GM12864 (cell line): ENCODE data around the gene GEMIN2.
"Not testable (repeated sequence)": the region's sequence is repeated elsewhere in the genome, so short reads cannot be mapped to it uniquely, and the experiment has no call there.

Source experiments
- DNase-seq: peaks from one replicate; pipeline ENCODE4 v3.0.0-alpha.2; 2011; ENCODE audit warnings: low read depth
- H3K4me3 ChIP-seq: 2 replicates; pipeline ENCODE4 v1.5.1; 2011; ENCODE audit warnings: mild to moderate bottlenecking, low read depth, low read length, control low read depth
- TF ChIP-seq, protein P1 (sequence below): IDR thresholded peaks from 2 replicates; pipeline ENCODE4 v1.5.1; 2011; ENCODE audit warnings: low read depth, mild to moderate bottlenecking, moderate library complexity, low read length, control low read depth, inconsistent platforms; ENCODE audit errors: missing control alignments

Gene GEMIN2

DNA sequence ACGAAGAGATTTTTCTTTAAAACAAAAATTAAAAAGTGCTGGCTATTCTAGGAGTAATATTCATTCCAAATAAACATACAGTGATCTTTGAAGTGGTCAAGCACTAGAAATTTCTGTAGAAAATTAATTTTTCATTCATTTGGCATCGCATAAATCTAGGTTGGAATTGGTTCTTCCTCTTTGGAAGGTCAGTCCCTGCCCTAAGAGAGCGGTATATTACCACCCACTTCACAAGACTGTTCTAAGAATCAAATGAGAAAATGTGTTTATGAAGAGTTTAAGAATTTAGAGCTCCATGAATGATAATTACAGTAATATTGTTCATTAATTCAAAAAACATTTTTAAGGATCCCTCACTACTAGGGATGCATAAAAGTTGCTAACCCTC, 444 bp upstream of the GEMIN2 start:
- TF ChIP-seq, protein P1, sequence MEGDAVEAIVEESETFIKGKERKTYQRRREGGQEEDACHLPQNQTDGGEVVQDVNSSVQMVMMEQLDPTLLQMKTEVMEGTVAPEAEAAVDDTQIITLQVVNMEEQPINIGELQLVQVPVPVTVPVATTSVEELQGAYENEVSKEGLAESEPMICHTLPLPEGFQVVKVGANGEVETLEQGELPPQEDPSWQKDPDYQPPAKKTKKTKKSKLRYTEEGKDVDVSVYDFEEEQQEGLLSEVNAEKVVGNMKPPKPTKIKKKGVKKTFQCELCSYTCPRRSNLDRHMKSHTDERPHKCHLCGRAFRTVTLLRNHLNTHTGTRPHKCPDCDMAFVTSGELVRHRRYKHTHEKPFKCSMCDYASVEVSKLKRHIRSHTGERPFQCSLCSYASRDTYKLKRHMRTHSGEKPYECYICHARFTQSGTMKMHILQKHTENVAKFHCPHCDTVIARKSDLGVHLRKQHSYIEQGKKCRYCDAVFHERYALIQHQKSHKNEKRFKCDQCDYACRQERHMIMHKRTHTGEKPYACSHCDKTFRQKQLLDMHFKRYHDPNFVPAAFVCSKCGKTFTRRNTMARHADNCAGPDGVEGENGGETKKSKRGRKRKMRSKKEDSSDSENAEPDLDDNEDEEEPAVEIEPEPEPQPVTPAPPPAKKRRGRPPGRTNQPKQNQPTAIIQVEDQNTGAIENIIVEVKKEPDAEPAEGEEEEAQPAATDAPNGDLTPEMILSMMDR: no peak
- DNase-seq: no peak

DNA sequence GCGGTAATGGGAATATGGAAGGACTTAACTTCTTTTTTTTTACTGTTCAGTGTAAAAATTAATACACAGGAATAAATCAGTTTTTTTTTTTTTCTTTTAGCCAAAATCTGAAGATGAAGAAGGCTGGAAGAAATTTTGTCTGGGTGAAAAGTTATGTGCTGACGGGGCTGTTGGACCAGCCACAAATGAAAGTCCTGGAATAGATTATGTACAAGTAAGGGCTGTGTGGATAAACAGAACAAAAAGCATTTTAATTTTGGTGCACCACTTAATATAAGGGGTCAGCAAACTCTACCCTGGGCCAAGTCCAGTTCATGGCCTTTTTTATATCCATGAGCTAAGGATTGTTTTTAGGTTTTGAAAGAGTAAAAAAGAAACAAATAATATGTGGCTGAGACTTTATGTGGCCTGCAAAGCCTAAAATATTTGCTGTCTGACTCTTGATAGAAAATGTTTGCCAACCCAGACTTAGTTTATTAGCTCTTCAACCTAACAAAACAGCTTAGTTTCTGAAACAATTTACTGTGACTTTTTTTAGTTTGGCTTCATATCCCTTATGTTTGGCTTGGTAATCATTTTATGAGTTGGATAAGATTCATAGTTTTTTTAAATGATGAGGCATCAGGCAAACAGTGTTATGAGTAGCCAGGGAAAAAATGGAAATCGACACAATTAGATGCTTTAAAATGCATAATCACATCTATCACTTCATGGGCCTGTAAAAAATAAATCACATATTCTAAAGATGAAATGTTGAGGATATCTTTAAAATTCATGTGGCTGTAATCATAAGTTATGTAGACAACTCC, 8.4 kb downstream of the GEMIN2 start:
- TF ChIP-seq, protein P1: no peak
- DNase-seq: no peak

More for the DNA sequence above, 444 bp upstream of the GEMIN2 start:
- H3K4me3 ChIP-seq: peak overlapping the region; percentile 67

DNA sequence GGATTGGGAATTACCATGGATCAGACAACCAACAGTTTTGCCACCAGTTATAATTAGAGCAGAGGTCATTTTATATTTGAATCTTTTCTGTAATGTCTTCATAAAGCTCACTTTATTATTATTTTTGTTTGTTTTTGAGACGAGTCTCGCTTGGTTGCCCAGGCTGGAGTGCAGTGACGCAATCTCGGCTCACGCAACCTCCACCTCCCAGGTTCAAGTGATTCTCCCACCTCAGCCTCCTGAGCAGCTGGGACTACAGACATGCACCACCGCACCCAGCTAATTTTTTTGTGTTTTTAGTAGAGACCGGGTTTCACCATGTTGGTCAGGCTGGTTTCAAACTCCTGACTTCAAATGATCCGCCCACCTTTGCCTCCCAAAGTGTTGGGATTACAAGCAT, 23.7 kb downstream of the GEMIN2 start:
- not testable (repeated sequence) for DNase-seq, H3K4me3 ChIP-seq

More for the DNA sequence above, 8.4 kb downstream of the GEMIN2 start:
- no peak overlapping the region for H3K4me3 ChIP-seq

DNA sequence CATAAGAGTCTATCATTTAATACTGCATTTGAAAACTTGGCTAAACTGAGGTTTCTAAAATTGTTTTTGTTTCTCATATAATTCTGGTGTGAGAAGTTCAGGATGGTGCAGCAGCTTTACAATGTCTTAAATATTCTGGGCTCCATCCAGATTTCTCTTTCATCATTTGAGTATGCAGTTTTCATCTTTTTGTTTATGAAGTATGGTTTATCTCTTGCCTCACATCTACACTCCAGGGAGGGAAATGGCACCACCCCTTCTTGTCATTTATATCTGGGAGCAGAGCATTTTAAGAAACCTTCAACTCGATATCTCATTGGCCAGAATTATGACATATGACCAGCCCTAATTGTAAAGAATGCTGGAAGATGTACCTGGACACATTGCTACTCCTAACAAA, 24.3 kb downstream of the GEMIN2 start:
- TF ChIP-seq, protein P1: no peak
- no peak for DNase-seq
- no peak overlapping the region for H3K4me3 ChIP-seq

DNA sequence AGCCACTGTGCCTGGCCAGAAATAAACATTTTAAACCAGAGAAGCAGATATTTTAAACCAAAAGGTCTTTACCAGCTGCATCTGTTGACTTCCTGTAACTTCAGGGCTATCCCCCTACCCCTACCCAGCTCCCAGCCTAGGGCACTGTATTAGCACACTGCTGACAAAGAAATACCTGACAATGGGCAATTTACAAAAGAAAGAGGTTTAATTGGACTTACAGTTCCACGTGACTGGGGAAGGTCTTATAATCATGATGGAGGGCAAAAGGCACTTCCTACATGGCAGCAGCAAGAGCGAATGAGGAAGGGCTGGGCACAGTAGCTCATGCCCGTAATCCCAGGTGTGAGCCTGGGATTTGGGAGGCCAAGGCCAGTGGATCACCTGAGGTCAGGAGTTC, 26.0 kb downstream of the GEMIN2 start:
- no peak overlapping the region for H3K4me3 ChIP-seq
- no peak for DNase-seq
- TF ChIP-seq, protein P1: no peak

DNA sequence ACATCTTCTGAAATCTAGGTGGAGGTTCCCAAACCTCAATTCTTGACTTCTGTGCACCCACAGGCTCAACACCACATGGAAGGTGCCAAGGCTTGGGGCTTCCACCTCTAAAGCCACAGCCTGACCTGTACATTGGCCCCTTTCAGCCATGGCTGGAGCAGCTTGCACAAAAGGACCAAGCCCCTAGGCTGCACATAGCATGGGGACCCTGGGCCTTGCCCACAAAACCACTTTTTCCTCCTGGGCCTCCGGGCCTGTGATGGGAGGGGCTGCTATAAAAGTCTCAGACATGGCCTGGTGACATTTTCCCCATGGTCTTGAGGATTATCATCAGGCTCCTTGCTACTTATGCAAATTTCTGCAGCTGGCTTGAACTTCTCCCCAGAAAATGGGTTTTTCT, 27.5 kb downstream of the GEMIN2 start:
- not testable (repeated sequence) for H3K4me3 ChIP-seq, DNase-seq

DNA sequence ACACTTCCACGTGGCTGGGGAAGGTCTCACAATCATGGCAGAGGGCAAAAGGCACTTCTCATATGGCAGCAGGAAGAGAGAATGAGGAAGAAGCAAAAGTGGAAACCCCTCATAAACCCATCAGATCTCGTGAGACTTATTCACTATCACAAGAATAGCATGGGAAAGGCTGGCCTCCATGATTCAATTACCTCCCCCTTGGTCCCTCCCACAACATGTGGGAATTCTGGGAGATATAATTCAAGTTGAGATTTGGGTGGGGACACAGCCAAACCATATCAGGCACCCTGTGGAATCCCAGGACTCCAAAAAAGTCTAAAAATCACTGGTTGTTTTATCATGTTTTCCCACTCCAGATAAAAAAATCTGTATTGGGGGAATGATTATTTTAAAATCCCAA, 29.1 kb downstream of the GEMIN2 start:
- not testable (repeated sequence) for H3K4me3 ChIP-seq, DNase-seq

DNA sequence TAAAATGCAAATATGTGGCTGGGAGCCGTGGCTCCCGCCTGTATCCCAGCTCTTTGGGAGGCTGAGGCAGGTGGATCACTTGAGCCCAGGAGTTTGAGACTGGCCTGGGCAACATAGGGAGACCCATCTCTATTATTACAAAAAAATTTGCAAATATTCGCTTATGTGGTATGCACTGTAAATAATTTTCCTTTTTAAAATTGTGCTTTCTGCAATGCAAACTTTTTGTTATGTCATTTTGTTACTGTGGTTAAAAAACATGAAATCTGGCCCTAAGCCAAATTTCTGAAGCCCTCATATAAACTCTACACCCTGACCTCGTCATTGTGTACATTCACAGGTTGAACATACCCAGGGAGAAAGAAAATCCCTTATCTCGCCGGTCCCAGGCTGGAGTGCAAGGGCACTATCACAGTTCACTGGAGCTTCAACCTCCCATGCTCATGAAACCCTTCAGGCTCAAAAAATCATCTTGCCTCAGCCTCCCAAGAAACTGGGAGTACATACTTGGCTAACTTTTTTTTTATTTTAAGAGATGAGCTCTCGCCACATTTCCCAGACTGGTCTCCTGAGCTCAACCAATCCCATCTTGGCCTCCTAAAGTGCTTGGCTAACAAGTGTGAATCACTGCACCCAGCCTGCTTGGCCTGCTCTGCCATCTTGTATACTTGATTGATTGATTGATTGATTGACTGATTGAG, 31.3 kb downstream of the GEMIN2 start:
- DNase-seq: no peak
- no peak overlapping the region for H3K4me3 ChIP-seq
- TF ChIP-seq, protein P1: no peak
